ENCODE results near the gene STARD8.

The STARD8 gene

DNA sequence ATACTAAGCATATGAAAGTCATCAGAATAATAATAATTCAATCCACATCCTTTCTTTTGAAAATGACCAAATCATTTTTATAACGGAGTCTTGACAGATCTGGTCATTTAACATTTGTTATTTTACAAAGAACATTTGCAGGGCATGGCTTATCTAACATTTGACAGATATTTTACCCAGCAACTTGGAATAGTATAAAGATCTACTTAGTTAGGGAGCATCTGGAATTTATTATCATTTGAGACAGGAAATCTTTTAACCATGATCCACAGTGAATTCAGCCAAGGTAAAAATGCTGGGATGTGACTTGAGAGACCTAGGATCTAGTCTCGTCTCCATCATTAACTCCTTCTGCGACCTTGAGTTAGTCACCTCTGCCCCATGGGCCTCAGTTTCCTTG, 22.4 kb downstream of the STARD8 start:
- Histone ChIP-seq H3K4me3 (ENCODE audit: low read depth, low read length, poor library complexity, severe bottlenecking) (no peak overlapping the region), H3K27ac (ENCODE audit: low read depth, low read length, poor library complexity, severe bottlenecking) (no peak overlapping the region), H3F3A (ENCODE audit: insufficient read depth, low read length) (no peaks in the 10 kb centered on the region), H3K27me3 (ENCODE audit: insufficient read depth, low read length) (no peaks in the 10 kb centered on the region), H3K4me1 (ENCODE audit: insufficient read depth, low read length, severe bottlenecking) (no peaks in the 10 kb centered on the region), H3K9me2 (ENCODE audit: low read depth, low read length) (no peaks in the 10 kb centered on the region), H3K36me3 (ENCODE audit: insufficient read depth, low read length) (no peaks in the 10 kb centered on the region), H3K9me3 (ENCODE audit: low read length) (no peaks in the 10 kb centered on the region), H3K79me2 (ENCODE audit: insufficient read depth, low read length) (no peaks in the 10 kb centered on the region), H3K9ac (ENCODE audit: low read length) (no peak overlapping the region), H3K4me2 (ENCODE audit: low read length) (no peak overlapping the region), H4K20me1 (ENCODE audit: insufficient read depth, low read length) (no peaks in the 10 kb centered on the region), H2AFZ (ENCODE audit: low read length) (no peak overlapping the region)
- TF ChIP-seq EZH2 (IDR thresholded peaks at IDR 0.05; ENCODE audit: borderline replicate concordance, low read length): no peak
- no peak for TF ChIP-seq CTCF (IDR thresholded peaks at IDR 0.05; ENCODE audit: low read length)

DNA sequence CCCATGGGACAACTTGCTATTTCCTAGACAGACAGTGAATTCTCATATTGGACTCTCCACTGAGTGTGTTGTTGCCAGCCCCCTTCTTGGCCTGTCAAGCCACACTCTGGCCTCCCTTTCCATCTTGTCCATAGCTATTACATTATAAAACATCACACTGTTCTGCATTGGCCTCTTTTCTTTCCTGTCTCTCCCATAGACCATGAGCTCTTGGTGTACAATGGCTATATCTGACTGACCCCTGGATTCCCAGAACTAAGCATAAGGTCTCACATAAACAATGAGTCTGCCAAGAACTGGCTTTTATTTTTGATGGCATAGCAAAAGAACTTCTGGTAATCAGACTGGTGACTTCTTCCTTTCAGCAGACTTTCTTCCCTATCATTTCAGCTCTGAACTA, 23.8 kb downstream of the STARD8 start:
- H3F3A ChIP-seq (ENCODE audit: insufficient read depth, low read length): no peaks in the 10 kb centered on the region
- no peak overlapping the region for H3K27ac ChIP-seq (ENCODE audit: low read depth, low read length, poor library complexity, severe bottlenecking)
- no peaks in the 10 kb centered on the region for H3K27me3 ChIP-seq (ENCODE audit: insufficient read depth, low read length)
- no peaks in the 10 kb centered on the region for H4K20me1 ChIP-seq (ENCODE audit: insufficient read depth, low read length)
- no peak overlapping the region for H2AFZ ChIP-seq (ENCODE audit: low read length)
- no peaks in the 10 kb centered on the region for H3K79me2 ChIP-seq (ENCODE audit: insufficient read depth, low read length)
- TF ChIP-seq CTCF (IDR thresholded peaks at IDR 0.05; ENCODE audit: low read length) (no peak), EZH2 (IDR thresholded peaks at IDR 0.05; ENCODE audit: borderline replicate concordance, low read length) (no peak)
- H3K4me3 ChIP-seq (ENCODE audit: low read depth, low read length, poor library complexity, severe bottlenecking): no peak overlapping the region
- H3K4me2 ChIP-seq (ENCODE audit: low read length): no peak overlapping the region
- no peaks in the 10 kb centered on the region for H3K36me3 ChIP-seq (ENCODE audit: insufficient read depth, low read length)
- no peaks in the 10 kb centered on the region for H3K9me3 ChIP-seq (ENCODE audit: low read length)
- H3K4me1 ChIP-seq (ENCODE audit: insufficient read depth, low read length, severe bottlenecking): no peaks in the 10 kb centered on the region
- no peak overlapping the region for H3K9ac ChIP-seq (ENCODE audit: low read length)
- no peaks in the 10 kb centered on the region for H3K9me2 ChIP-seq (ENCODE audit: low read depth, low read length)

- no peak overlapping the region for H3K9ac ChIP-seq (ENCODE audit: low read length)
- H3K9me3 ChIP-seq (ENCODE audit: low read length): no peaks in the 10 kb centered on the region
- H2AFZ ChIP-seq (ENCODE audit: low read length): no peak overlapping the region
- no peaks in the 10 kb centered on the region for H3K79me2 ChIP-seq (ENCODE audit: insufficient read depth, low read length)
- no peaks in the 10 kb centered on the region for H3K27me3 ChIP-seq (ENCODE audit: insufficient read depth, low read length)
- no peaks in the 10 kb centered on the region for H4K20me1 ChIP-seq (ENCODE audit: insufficient read depth, low read length)
- H3K4me1 ChIP-seq (ENCODE audit: insufficient read depth, low read length, severe bottlenecking): no peaks in the 10 kb centered on the region
- H3F3A ChIP-seq (ENCODE audit: insufficient read depth, low read length): no peaks in the 10 kb centered on the region
- no peak overlapping the region for H3K27ac ChIP-seq (ENCODE audit: low read depth, low read length, poor library complexity, severe bottlenecking)
- H3K36me3 ChIP-seq (ENCODE audit: insufficient read depth, low read length): no peaks in the 10 kb centered on the region
- no peak overlapping the region for H3K4me3 ChIP-seq (ENCODE audit: low read depth, low read length, poor library complexity, severe bottlenecking)
- no peaks in the 10 kb centered on the region for H3K9me2 ChIP-seq (ENCODE audit: low read depth, low read length)
- TF ChIP-seq CTCF (IDR thresholded peaks at IDR 0.05; ENCODE audit: low read length) (no peak), EZH2 (IDR thresholded peaks at IDR 0.05; ENCODE audit: borderline replicate concordance, low read length) (no peak)
- H3K4me2 ChIP-seq (ENCODE audit: low read length): no peak overlapping the region
Measured at GRCh38 chrX:68672581-68673318, 25.3 kb downstream of the STARD8 start.
